T-helper 9 cell (primary cell): ENCODE measurements around the gene TMEM175.
"Not testable (repeated sequence)": the region's sequence is repeated elsewhere in the genome, so short reads cannot be mapped to it uniquely, and the experiment has no call there.

Source experiments
- DNase-seq: peaks from one replicate; pipeline ENCODE4 v3.0.0-alpha.2; 2020

Gene TMEM175

DNA sequence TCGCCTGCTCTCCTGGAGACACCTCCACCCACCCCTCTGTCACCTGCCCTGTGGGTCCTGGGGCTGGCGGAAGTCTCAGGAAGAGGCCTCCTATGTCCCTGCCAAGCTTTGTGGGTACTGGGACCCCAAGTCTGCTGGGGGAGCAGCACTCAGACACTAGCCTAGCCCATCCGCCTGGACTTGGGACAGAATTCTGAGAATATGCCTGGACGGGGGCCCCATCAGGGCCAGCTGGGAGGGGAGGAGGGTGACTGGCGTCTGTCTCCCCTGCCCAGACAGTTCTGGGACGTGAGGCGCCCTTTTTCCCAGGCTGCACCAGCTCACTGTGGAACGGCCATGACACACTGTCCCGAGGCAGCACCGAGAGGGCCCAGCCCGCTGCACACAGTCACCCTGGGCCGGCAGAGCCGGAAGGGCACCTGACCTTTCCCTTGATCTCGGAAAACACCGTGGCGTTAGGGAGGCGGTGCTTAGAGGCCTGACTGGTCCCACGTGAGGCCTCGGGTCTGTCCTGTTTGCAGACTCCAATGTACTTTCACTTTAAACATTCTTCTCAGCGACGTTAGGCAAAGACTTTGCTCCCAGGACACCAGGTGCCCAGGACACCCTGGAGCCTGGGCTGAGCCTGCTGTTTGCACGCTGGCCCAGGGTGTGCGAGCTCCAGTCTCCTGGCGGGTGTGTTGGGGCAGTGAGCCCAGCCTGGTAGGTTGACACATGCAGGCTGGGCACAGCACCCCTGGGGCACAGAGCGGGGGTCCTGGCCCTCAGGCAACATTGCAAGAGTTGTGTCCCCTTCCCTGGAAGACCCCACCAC is 60.2 kb downstream of the TMEM175 start:
- no peak for DNase-seq

DNA sequence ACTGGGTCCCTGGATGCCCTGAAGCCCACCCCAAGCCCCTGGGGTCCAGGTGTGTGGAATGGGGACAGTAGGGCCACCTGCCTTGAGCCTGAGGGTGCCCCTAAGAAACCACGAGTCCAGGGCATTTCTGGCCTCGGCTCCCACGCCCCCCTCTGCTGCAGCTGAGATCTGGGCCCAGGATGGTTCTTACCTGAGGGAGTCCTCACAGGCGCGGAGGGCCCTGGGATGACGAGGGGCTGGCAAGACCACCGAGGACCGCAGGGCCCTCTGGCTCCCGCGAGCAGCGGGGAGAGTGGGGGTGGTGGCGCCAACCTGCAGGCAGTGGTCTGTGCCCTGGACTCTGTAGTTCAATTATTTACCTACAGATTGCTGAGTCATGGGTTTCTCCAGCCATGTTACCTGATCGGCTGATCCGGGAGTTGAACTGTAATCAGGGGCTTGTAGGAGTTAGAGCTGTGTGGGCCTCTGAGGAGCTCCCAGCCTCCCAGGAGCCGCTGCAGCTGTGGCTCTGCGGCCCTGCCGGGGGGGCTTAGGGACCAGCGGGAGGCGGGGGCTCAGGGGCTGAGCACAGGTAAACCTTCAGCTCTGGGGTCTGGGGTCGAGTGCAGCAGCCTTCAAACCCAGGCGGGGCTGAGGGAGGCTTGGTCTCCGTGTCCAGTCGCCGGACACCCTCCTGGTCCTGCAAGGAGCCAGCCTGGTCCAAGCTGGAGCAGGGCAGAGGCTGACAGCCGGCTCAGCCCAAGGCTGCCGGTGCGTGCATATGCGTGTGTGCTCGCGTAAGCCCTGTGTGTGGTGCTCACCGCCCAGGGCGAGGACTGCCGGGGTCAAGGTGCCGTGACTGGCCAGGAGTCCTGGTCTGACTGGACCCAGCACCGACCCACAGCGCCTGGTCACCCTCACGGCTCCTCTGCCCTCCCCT is 61.1 kb downstream of the TMEM175 start, which contains the start of gene SLC26A1:
Gene SLC26A1 (minus strand): TSS at position 294 of the 919 bp plus-strand sequence. CDS start 1,701 bp downstream, outside the sequence.
- DNase-seq: no peak

DNA sequence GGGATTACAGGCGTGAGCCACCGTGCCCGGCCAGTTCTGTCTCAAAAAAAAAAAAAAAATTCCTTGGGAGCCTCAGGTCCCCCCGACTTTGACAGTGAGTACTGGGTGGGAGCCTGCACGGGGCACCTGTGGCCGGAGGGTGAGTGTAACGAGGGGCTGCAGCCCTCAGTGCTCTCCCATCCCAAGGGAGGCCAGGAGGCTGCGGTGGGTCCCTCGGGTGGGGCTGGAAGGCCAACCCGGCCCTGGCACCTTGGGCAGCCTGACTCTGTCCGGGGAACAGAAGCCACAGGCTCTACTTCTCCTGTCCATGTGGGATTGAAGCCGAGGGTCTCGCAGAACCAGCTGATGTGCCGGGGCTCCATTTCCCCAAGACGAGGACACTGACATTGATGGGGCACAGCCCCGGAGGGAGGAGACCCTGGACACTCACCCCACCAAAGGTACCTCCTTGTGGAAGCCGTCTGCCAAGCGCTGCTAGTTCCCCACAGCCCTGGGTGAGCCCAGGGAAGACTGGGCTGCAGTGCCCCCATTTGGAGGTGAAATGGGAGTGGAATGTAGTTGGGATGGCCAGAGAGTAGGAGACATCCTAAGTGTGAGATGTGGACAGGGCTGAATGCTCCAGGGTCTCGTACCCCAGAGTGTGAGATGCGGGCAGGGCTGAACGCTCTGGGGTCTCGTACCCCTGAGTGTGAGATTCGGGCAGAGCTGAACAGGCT is 63.2 kb downstream of the TMEM175 start:
- DNase-seq: no peak

DNA sequence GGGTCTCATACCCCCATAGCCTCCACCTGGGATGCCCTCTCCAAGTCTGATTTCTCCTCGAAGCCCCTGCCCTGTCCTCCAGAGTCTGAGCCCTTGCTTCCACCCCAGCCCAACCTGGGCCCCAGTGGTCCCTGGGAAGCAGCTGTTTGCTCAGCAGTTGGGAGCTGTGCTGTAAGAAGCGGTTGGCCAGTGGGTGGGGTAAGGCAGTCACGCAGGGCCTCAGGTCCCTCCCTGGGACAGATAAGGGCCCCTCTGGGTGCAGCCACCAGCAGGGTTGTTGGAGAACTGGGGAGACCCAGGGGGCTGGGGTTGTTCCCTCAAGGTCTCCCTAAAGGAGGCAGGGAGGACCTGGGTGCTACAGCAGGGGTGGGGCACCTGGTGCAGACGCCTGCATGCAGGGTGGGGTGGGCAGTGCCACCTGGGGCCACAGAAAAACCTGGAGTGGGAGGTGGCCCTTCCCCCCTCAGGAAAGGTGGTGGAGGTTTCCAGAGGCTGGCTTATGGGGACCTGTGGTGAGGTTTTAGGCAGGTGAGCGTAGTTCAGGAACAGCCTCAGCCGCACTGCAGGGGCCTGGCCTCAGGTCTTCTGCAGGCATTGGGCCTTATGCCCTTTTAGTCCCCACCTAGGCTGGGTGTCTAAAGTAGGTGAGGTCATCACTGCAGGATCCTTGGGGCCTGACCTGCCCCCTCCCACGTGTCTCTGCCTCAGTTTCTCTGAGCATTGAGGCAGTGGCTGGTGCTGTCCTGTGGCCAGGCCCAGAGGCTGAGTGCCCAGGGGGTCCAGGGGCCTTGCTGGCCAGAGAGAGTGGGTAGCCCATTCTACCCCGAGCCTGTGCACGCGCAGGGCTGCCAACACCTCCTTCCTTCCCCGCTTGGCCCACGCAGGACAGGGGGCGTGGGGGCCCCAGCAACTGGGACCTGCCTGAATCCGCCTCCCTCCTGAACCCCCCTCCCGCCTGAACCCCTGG is 64.1 kb downstream of the TMEM175 start:
- no peak for DNase-seq

DNA sequence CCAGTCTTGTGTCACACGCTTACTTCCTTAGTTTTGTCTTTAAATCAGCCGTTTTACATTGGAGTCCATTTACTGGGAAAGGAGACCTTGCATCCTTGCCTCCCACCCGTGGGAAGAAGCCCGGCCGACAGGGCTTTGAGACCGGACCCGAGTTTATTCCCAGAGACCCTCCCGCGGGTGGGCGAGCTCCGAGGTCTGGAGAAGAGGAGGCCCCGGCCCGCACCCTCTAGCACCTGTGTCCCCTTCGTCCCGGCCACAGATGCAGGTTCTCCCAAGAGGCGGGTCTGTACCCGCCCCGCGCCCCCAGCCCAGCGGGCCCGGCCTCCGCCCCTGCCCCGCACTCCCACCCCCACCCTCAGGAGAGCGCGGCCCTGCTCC is 64.7 kb downstream of the TMEM175 start:
- no peak for DNase-seq

DNA sequence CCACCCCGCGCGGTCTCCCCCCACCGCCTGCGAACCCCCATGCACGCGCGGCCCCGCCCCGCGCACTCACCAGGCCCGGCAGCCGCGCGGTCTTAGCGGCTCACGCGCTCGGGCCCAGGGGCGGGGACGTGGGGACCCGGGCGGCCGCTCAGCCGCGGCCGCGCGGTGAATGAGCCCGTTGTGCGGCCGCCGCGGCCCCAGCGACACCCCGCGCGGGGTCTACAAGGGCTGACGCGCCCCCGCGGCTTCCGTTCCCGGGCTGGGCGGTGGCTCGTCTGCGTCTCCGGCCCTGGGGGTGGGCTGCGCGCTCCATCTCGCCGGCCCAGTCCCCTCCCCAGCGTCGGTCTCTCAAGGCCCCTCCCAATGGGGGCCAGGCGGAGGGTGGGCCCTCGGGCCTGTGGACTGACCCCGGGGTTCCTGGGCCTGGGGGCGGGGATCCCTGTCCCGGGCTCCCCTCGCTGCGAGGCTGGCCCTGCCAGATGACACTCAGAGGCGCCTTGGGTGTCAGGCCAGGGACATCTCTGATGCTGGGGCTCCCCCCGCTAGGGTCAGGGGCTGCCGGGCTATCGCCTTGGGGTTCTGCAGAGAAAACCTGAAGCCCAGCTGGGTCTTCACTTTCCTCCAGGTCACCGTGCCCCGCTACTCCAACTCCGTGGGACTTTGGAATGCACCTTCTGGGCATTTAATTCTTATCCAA is 65.3 kb downstream of the TMEM175 start:
- no peak for DNase-seq

DNA sequence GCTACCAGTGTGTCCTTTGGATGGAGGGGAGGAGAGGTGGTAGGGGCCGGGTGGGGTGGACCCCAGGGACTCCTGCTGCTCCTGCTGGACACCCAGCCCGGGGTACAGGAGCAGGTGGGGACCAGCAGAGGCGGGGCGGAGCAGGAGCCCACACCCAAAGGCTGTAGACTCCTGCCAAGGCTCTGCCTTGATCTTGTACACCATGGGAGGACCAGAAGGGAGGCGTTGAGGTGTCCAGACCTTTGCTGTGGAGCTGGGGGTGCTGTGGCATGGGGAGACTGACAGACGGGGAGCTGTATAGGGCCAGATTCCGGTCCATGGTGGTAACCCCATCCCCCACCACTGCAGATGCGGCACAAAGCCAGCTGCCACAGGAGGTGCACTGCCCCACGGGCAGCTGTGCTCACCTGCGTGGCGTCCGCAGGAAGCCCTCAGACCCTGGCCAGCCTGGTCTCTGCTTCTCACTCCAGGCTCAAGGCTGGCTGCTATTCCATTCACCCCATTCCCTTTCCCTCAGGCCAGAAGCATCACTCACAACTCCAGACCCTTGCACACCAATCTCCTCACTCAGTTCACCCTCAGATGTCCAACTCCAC is 65.9 kb downstream of the TMEM175 start:
- DNase-seq: no peak

DNA sequence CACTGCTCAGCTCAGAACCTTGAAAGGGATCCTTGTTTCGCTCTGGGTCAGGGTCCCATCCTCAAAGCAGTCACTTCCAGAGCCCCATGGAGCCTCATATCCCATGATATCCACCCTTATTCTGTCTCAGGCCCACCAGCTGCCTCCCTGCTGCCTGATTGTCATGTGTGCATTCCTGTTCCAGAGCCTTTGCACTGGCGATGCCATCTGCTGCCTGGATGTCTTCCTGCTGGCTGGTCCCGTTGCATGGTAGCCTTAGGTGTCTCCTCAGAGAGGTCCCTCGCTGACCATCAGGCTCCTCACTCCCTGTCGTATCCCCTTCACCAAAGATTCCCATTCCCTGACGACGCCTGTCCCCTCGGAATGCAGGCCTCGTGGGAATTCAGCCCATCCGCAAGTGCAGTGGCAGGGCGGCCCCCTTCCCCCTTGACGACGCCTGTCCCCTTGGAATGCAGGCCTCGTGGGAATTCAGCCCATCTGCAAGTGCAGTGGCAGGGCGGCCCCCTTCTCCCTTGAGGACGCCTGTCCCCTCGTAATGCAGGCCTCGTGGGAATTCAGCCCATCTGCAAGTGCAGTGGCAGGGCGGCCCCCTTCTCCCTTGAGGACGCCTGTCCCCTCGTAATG is 67.1 kb downstream of the TMEM175 start:
- not testable (repeated sequence) for DNase-seq

DNA sequence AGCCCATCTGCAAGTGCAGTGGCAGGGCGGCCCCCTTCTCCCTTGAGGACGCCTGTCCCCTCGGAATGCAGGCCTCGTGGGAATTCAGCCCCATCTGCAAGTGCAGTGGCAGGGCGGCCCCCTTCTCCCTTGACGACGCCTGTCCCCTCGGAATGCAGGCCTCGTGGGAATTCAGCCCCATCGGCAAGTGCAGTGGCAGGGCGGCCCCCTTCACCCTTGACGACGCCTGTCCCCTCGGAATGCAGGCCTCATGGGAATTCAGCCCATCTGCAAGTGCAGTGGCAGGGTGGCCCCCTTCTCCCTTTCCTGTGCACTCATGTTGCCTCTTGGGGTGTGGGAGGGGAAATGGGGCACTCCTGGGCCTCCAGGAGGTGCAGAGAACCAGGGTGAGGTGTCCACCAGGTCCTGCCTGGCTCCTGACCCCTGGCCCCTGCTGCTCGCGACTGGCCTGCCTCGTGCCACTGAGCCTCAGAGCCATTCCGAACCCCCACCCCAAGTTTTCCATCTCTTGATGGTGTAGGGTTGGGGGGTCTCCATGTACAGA is 67.7 kb downstream of the TMEM175 start:
- no peak for DNase-seq

DNA sequence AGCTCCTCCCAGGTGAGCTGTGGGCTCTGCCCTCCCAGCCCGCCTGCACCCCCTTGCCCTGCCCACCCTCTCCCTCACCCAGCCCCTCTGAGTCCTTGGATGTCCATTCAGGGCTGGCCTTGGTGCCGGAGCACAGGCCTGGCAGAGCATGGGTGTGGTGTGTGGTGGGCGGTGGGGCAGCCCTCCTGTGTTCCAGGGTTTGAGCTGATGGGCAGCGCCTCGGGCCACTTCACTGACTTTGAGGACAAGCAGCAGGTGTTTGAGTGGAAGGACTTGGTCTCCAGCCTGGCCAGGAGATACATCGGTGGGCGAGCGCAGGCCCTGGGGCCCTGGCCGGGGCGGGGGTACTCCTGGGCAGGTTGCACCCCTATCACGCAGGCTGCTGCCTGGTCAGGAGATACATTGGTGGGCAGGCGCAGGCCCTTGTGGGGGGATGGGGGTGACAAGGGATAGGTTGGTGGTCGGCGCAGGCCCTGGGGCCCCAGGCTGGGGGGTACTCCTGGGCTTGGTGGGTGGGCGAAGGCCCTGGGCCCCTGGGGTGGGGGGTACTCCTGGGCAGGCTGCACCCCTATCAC is 68.5 kb downstream of the TMEM175 start:
- DNase-seq: no peak

DNA sequence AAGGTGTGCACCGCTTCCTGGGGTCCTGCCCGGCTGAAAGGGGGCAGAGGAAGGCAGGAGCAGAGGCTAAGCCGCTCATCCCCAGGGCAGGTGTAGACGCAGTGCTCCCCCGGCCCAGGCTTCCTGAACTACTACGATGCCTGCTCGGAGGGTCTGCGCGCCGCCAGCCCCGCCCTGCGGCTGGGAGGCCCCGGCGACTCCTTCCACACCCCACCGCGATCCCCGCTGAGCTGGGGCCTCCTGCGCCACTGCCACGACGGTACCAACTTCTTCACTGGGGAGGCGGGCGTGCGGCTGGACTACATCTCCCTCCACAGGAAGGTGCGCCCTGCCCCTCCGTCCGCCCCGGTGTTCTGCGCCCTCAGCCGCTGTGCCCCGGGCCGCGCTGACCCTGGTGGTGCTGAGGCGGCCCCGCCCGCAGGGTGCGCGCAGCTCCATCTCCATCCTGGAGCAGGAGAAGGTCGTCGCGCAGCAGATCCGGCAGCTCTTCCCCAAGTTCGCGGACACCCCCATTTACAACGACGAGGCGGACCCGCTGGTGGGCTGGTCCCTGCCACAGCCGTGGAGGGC is 69.4 kb downstream of the TMEM175 start:
- DNase-seq: no peak

DNA sequence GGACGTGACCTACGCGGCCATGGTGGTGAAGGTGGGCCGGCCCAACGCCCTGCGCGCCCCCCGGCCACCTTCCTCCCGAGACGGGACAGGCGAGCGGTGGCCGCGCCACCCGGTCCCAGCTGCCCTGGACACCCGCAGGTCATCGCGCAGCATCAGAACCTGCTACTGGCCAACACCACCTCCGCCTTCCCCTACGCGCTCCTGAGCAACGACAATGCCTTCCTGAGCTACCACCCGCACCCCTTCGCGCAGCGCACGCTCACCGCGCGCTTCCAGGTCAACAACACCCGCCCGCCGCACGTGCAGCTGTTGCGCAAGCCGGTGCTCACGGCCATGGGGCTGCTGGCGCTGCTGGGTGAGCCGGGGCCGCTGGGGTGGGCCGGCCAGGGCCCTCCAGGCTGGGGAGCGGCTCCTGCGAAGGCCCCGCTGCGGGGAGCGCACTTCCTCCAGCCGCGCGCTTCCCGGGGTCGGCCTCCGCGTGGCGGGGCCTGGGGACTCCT is 69.9 kb downstream of the TMEM175 start:
- no peak for DNase-seq

DNA sequence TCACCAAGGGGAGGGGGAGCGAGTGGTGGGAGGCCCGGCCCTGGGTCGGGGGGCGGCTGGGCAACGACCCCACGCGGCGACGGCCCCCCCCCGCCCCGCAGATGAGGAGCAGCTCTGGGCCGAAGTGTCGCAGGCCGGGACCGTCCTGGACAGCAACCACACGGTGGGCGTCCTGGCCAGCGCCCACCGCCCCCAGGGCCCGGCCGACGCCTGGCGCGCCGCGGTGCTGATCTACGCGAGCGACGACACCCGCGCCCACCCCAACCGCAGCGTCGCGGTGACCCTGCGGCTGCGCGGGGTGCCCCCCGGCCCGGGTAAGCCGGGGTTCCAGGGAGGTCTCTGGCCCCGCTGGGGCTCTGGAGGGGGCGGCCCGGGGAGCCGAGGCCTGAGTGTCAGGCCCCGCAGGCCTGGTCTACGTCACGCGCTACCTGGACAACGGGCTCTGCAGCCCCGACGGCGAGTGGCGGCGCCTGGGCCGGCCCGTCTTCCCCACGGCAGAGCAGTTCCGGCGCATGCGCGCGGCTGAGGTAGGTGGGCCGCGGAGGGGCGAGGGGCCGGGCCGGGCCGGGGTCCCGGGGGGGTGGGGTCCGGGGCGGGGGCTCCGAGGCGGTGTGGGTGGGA is 70.5 kb downstream of the TMEM175 start:
- DNase-seq: no peak

DNA sequence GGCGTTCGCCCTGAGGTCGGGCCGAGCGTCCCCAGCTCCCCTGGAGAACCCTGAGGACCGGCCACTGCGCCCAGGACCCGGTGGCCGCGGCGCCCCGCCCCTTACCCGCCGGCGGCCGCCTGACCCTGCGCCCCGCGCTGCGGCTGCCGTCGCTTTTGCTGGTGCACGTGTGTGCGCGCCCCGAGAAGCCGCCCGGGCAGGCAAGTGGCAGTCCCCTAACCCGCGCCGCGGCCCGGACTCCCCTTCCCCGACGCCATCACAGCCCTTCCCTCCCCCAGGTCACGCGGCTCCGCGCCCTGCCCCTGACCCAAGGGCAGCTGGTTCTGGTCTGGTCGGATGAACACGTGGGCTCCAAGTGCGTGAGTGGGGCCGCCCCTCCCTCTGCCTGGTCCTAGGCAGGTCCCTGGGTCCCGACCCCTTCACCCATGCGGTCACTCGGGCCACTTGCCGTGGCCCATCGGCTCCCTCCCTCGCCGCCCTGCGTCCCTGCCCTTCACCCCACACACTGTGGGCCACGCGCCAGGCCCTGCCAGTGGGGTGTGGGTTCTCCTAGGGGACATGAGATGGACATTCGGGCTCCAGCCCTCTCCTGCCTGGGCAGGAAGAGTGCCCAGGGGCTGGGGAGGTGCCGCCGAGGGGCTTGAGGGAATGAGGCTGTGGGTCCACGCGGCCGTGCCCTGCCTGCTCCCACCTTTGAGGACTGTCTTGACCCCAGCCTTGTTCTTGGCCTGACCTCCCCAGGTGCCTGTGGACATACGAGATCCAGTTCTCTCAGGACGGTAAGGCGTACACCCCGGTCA is 71.2 kb downstream of the TMEM175 start:
- no peak for DNase-seq

DNA sequence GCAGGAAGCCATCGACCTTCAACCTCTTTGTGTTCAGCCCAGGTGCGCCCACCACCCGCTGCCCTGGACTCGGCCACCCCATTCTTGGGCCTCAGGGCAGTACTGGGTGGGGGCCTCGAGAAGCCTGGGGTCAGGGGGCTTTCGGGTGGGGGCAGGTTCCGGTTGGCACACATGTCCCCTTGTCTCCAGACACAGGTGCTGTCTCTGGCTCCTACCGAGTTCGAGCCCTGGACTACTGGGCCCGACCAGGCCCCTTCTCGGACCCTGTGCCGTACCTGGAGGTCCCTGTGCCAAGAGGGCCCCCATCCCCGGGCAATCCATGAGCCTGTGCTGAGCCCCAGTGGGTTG is 71.8 kb downstream of the TMEM175 start:
- no peak for DNase-seq

DNA sequence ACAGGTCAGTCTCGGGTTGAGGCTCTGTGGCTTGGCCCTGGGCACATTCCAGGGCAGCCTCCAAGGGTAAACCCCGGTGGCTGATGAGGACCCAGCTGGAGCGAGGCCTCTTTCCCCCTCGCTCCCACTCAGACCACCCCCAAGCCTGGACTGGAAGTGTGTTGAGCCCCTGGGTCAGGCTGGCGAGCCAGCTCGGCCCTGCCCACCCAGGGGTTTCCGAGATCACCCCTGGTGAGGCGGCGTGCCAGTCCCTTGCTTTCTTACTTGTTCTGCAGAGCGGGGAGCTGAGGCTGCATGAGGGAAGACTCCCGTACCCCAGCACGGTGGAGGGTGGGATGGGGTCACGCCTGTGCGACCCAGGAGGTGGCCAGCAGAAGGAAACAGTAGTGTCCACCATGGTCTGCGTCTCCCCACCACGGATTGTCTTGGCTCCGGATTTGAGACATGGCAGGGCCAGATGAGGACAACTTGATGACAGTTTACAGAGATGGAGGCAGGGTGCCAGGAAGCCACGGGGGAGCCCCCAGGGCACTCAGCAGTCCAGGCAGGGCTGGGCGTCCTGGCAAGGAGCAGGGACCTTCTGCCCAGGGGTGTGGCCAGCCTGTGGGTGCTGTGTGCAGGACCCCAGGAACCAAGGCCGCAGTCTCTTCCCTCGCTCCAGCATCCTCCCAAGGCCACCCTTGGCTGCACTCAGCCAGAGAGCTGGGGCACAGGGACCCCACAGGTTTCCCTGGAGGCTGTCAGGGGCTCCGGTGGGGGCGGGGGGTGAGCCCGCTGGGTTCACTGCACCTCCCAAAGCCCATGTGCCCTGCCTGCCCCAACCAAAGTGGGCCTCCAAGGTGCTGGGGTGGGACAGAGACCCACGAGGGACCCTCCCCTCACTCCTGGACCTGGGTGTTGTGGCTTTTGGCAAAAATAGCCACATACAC is 72.6 kb downstream of the TMEM175 start:
- DNase-seq: no peak

DNA sequence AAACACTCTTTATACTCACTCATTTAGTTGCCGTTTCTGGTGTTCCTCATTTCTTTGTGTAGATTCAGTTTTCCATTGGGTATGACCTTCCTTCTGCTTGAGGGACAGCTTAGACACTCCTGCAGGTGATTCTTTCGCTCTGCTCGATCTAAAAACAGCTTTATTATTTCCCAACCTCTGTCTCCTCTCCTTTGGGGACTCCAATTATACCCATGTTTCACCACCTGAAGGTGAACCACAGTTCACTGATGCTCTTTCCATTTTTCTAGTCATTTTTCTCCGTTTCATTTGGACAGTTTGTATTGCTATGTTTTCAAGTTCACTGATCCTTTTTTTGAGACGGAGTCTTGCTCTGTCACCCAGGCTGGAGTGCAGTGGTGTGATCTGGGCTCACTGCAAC is 74.6 kb downstream of the TMEM175 start:
- no peak for DNase-seq
